ENCODE results near the gene MARCOL.

DNA sequence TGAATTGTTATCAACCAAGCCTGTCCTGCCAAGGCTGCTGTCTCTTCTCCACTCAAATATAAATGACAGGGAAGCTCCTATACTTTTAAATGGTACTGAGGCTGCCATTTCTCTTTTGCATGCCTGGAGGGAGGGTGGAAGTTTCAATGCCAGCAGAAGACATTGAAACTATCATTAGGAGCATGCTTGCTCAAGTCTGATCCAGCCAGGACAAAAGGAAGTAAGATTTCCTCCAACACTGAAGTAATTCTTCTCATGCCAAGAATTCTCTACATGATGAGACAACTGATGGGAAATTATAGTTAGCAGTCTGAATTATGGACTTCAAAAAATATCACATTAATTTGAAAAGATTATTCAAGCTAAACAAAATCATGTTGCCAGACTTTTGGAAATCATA, 30.1 kb upstream of the MARCOL start:
- TF ChIP-seq, protein P1, sequence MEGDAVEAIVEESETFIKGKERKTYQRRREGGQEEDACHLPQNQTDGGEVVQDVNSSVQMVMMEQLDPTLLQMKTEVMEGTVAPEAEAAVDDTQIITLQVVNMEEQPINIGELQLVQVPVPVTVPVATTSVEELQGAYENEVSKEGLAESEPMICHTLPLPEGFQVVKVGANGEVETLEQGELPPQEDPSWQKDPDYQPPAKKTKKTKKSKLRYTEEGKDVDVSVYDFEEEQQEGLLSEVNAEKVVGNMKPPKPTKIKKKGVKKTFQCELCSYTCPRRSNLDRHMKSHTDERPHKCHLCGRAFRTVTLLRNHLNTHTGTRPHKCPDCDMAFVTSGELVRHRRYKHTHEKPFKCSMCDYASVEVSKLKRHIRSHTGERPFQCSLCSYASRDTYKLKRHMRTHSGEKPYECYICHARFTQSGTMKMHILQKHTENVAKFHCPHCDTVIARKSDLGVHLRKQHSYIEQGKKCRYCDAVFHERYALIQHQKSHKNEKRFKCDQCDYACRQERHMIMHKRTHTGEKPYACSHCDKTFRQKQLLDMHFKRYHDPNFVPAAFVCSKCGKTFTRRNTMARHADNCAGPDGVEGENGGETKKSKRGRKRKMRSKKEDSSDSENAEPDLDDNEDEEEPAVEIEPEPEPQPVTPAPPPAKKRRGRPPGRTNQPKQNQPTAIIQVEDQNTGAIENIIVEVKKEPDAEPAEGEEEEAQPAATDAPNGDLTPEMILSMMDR (conservative IDR thresholded peaks at IDR 0.05 in 1 of 2, IDR thresholded peaks at IDR 0.05 in 1 of 2; ENCODE audit: extremely low read depth in 1 of 2, insufficient read depth in 1 of 2, low read depth in 1 of 2, low read length in 2 of 2): no peak
- no peak for TF ChIP-seq EZH2 (IDR thresholded peaks at IDR 0.05; ENCODE audit: borderline replicate concordance, low read length)

Data from mammary epithelial cell (primary cell).